Measurements from ENCODE around the gene KCNIP2.

- TF ChIP-seq EP300 (IDR thresholded peaks at IDR 0.05) (no peak), CTCF (IDR thresholded peaks at IDR 0.05) (no peak), POLR2A (IDR thresholded peaks at IDR 0.05) (no peak)
Measured at GRCh38 chr10:101781984-101782810, 61.4 kb downstream of the KCNIP2 start.
